Hepatocyte (in vitro differentiated cells): ENCODE results near the gene NOXA1. TPM values are rescaled to one million over a fixed set of nuclear protein-coding genes. Genes with fewer than 3 reads are reported as not detected.
"Not testable (repeated sequence)": the region's sequence is repeated elsewhere in the genome, so short reads cannot be mapped to it uniquely, and the experiment has no call there.

Experiments
- DNase-seq: peaks from one replicate; pipeline ENCODE4 v3.0.0-alpha.2; 2016; ENCODE audit warnings: low spot score
- H2AFZ ChIP-seq: fragments of 200-600 bp; sonication (generic); 2 replicates; pipeline ENCODE4 v1.6.0; 2016; ENCODE audit warnings: antibody characterized with exemption, mild to moderate bottlenecking
- H3K27ac ChIP-seq: fragments of 200-600 bp; sonication (generic); 2 replicates; pipeline ENCODE4 v1.5.1; 2016; ENCODE audit warnings: mild to moderate bottlenecking
- H3K27me3 ChIP-seq: fragments of 200-600 bp; sonication (generic); 2 replicates; pipeline ENCODE4 v1.6.1; 2016
- H3K36me3 ChIP-seq: fragments of 200-600 bp; sonication (generic); replicated peaks from 2 replicates; pipeline ENCODE4 v1.5.1; 2016; ENCODE audit warnings: low read depth; ENCODE audit not compliant: insufficient read depth
- H3K4me1 ChIP-seq: fragments of 200-600 bp; sonication (generic); 2 replicates; pipeline ENCODE4 v1.5.1; 2016; ENCODE audit warnings: mild to moderate bottlenecking, moderate library complexity; ENCODE audit not compliant: insufficient read depth
- H3K4me2 ChIP-seq: fragments of 200-600 bp; sonication (generic); 2 replicates; pipeline ENCODE4 v1.6.0; 2016
- H3K4me3 ChIP-seq: fragments of 200-600 bp; sonication (generic); 2 replicates; pipeline ENCODE4 v1.5.1; 2016; ENCODE audit warnings: mild to moderate bottlenecking
- H3K79me2 ChIP-seq: fragments of 200-600 bp; sonication (generic); 2 replicates; pipeline ENCODE4 v1.6.0; 2017; ENCODE audit warnings: mild to moderate bottlenecking
- H3K9me2 ChIP-seq: fragments of 200-600 bp; sonication (generic); replicated peaks from 2 replicates; pipeline ENCODE4 v1.6.0; 2017; ENCODE audit warnings: mild to moderate bottlenecking; ENCODE audit not compliant: insufficient read depth
- H3K9me3 ChIP-seq: fragments of 200-600 bp; sonication (generic); 2 replicates; pipeline ENCODE4 v1.5.1; 2016; ENCODE audit warnings: low read depth, mild to moderate bottlenecking
- H4K20me1 ChIP-seq: fragments of 200-600 bp; sonication (generic); 2 replicates; pipeline ENCODE4 v1.6.0; 2016; ENCODE audit warnings: mild to moderate bottlenecking; ENCODE audit not compliant: insufficient read depth, poor library complexity, severe bottlenecking
- CTCF ChIP-seq: fragments of 200-600 bp; sonication (generic); IDR thresholded peaks from 2 replicates; pipeline ENCODE4 v1.5.1; 2016; ENCODE audit warnings: antibody characterized with exemption, mild to moderate bottlenecking; ENCODE audit not compliant: poor library complexity
- EZH2 ChIP-seq: fragments of 200-600 bp; sonication (generic); IDR thresholded peaks from 2 replicates; pipeline ENCODE4 v1.6.1; 2016; ENCODE audit warnings: antibody characterized with exemption, mild to moderate bottlenecking, borderline replicate concordance
- EZH2phosphoT487 ChIP-seq: fragments of 200-600 bp; sonication (generic); IDR thresholded peaks from one replicate; pipeline ENCODE4 v1.6.1; 2018; ENCODE audit warnings: antibody characterized with exemption, mild to moderate bottlenecking, low read depth, moderate library complexity; ENCODE audit not compliant: unreplicated experiment, severe bottlenecking
- WGBS: methylation state at CpG from one replicate; pipeline ENCODE4 v1.1.6; 2016; ENCODE audit warnings: low lambda C conversion rate; ENCODE audit errors: missing lambda C conversion rate; 5-methylcytosine and 5-hydroxymethylcytosine counted together
- polyA plus RNA-seq: library from polyadenylated mRNA; unstranded; fragments of >200 nt; fragmentation: Nextera tagmentation; extraction: Ambion mirVana; gene quantifications from 2 replicates; pipeline ENCODE4 v1.2.1, GENCODE V29; 2016
- total RNA-seq: library from RNA; depleted of rRNA; stranded (reverse); fragments of >200 nt; gene quantifications from 2 replicates; pipeline ENCODE4 v1.2.3, GENCODE V29; 2014

Gene NOXA1
- total and polyA plus RNA-seq, 2 experiments from 2014 or later, result 7.2 to 12.5 TPM

- 95% methylated on average over 26 of the region's 26 CpGs for WGBS
Observed at GRCh38 chr9:137385061-137385655, 38.0 kb upstream of the NOXA1 start.

GRCh38 chr9:137386507-137387113 lies 36.6 kb upstream of the NOXA1 start:
- H3K27ac ChIP-seq, H3K9me2 ChIP-seq, H3K4me2 ChIP-seq, H3K4me1 ChIP-seq, H3K9me3 ChIP-seq, DNase-seq, H4K20me1 ChIP-seq, H3K27me3 ChIP-seq, H3K36me3 ChIP-seq, H3K4me3 ChIP-seq, H2AFZ ChIP-seq, H3K79me2 ChIP-seq: not testable (repeated sequence)
- 91% methylated on average over 7 of the region's 12 CpGs for WGBS

More at GRCh38 chr9:137385061-137385655, 38.0 kb upstream of the NOXA1 start:
- no peak overlapping the region for H3K4me2 ChIP-seq
- no peaks in the 10 kb centered on the region for H3K9me3 ChIP-seq
- no peak for TF ChIP-seq CTCF
- TF ChIP-seq EZH2, result no peak
- TF ChIP-seq EZH2phosphoT487, result no peak
- no peaks in the 10 kb centered on the region for H3K4me1 ChIP-seq
- no peak for DNase-seq
- H3K27me3 ChIP-seq, result no peaks in the 10 kb centered on the region
- H3K9me2 ChIP-seq, result no peaks in the 10 kb centered on the region
- H2AFZ ChIP-seq, result no peak overlapping the region
- no peak overlapping the region for H3K4me3 ChIP-seq
- H3K36me3 ChIP-seq, result no peaks in the 10 kb centered on the region
- H4K20me1 ChIP-seq, result no peaks in the 10 kb centered on the region
- H3K79me2 ChIP-seq, result no peaks in the 10 kb centered on the region
- no peak overlapping the region for H3K27ac ChIP-seq

GRCh38 chr9:137387114-137387890 lies 35.9 kb upstream of the NOXA1 start:
- no peaks in the 10 kb centered on the region for H3K79me2 ChIP-seq
- H3K36me3 ChIP-seq, result no peaks in the 10 kb centered on the region
- no peaks in the 10 kb centered on the region for H3K4me1 ChIP-seq
- H3K27ac ChIP-seq, result no peak overlapping the region
- H3K9me2 ChIP-seq, result no peaks in the 10 kb centered on the region
- H2AFZ ChIP-seq, result no peak overlapping the region
- no peak for DNase-seq
- H3K27me3 ChIP-seq, result no peaks in the 10 kb centered on the region
- WGBS, result 82% methylated on average over 23 of the region's 34 CpGs
- no peaks in the 10 kb centered on the region for H4K20me1 ChIP-seq
- TF ChIP-seq EZH2phosphoT487 (no peak), EZH2 (no peak), CTCF (no peak)
- H3K4me2 ChIP-seq, result no peak overlapping the region
- no peaks in the 10 kb centered on the region for H3K9me3 ChIP-seq
- H3K4me3 ChIP-seq, result no peak overlapping the region

GRCh38 chr9:137387891-137388560 lies 35.2 kb upstream of the NOXA1 start:
- Histone ChIP-seq H3K4me1 (no peaks in the 10 kb centered on the region), H3K9me3 (no peaks in the 10 kb centered on the region), H3K27ac (no peak overlapping the region), H3K9me2 (no peaks in the 10 kb centered on the region), H2AFZ (no peak overlapping the region), H3K79me2 (no peaks in the 10 kb centered on the region), H4K20me1 (no peaks in the 10 kb centered on the region), H3K27me3 (no peaks in the 10 kb centered on the region), H3K4me3 (no peak overlapping the region), H3K4me2 (no peak overlapping the region), H3K36me3 (no peaks in the 10 kb centered on the region)
- WGBS, result 90% methylated on average over 26 of the region's 26 CpGs
- no peak for TF ChIP-seq CTCF
- no peak for TF ChIP-seq EZH2phosphoT487
- no peak for TF ChIP-seq EZH2
- no peak for DNase-seq
